Gastroesophageal sphincter (tissue), 2 donors: ENCODE measurements around the gene ATRIP.

ENCODE experiments used
- EP300 ChIP-seq: sonication (generic); formaldehyde crosslinking; IDR thresholded peaks from one replicate; pipeline ENCODE4 v1.6.1; 2017; ENCODE audit warnings: antibody characterized with exemption, mild to moderate bottlenecking
- POLR2A ChIP-seq, 2 donors: fragments of 450-650 bp; IDR thresholded peaks; one replicate each; pipeline ENCODE4 v1.6.1; 2017; ENCODE audit warnings: antibody characterized with exemption in 2 of 2, mild to moderate bottlenecking in 2 of 2, moderate library complexity in 1 of 2

DNA sequence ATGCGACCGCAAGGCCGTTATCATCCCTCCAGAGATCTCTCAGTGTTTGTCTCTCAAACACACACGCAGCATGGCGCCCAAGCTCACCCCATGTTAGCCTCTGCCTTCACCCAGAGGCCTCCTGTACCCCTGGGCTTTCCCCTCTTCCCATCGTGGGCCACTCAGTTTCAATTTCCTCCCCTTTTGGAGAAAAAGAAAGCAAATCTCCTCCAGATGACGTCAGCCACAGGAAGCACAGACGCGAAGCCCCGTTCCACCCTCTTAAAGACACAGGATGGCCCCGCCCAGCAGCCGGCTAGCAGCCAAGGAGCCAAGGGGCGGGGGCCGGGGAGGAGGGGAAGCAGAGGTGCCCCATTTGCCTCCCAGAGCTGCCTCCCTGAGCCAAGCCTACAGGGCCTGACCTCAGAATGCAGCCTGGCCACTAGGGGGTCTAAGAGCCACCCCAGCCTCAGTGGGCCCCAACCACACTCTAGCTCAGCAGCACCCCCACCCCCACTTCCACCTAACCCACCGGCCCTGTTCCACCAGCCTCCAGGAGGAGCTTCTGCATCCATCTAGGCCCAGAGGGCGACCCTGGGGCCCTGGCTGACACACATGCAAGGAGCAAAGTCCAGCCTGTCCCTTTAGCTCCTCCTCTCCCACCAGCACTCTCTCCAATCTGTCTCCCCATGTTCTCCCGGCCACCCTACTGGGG is 26.5 kb downstream of the ATRIP start:
- TF ChIP-seq POLR2A (IDR thresholded peaks at IDR 0.05) (peak; percentile 48 to 50), EP300 (no peak)
